ENCODE results near the gene RXFP1.

DNA sequence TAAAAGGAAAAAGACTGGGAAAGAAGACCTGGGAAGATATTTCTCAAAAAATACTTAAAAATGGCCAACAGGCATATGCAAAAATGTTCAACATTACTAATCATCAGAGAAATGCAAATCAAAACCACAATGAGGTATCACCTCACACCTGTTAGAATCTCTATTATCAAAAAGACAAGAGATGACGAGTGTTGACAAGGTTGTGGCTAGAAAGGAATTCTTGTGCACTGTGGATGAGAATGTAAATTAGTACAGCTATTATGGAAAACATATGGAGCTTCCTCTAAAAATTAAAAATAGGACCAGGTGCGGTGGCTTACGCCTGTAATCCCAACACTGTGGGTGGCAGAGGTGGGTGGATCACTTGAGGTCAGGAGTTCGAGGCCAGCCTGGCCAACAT lies 100.0 kb downstream of the RXFP1 start:
- TF ChIP-seq, protein P1, sequence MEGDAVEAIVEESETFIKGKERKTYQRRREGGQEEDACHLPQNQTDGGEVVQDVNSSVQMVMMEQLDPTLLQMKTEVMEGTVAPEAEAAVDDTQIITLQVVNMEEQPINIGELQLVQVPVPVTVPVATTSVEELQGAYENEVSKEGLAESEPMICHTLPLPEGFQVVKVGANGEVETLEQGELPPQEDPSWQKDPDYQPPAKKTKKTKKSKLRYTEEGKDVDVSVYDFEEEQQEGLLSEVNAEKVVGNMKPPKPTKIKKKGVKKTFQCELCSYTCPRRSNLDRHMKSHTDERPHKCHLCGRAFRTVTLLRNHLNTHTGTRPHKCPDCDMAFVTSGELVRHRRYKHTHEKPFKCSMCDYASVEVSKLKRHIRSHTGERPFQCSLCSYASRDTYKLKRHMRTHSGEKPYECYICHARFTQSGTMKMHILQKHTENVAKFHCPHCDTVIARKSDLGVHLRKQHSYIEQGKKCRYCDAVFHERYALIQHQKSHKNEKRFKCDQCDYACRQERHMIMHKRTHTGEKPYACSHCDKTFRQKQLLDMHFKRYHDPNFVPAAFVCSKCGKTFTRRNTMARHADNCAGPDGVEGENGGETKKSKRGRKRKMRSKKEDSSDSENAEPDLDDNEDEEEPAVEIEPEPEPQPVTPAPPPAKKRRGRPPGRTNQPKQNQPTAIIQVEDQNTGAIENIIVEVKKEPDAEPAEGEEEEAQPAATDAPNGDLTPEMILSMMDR (conservative IDR thresholded peaks at IDR 0.05 in 1 of 2, IDR thresholded peaks at IDR 0.05 in 1 of 2; ENCODE audit: extremely low read depth in 1 of 2, insufficient read depth in 1 of 2, low read depth in 1 of 2, low read length in 2 of 2): no peak
- TF ChIP-seq EZH2 (IDR thresholded peaks at IDR 0.05; ENCODE audit: borderline replicate concordance, low read length): no peak

Data from mammary epithelial cell (primary cell).